HG03378 (cell line): ENCODE measurements around the gene KRT32.

ENCODE experiments used
- ATAC-seq: cut with Tn5 transposase; IDR thresholded peaks from one replicate; pipeline ENCODE4 v1.9.1; 2021; ENCODE audit warnings: mild to moderate bottlenecking, moderate library complexity; ENCODE audit not compliant: unreplicated experiment

Gene KRT32

DNA sequence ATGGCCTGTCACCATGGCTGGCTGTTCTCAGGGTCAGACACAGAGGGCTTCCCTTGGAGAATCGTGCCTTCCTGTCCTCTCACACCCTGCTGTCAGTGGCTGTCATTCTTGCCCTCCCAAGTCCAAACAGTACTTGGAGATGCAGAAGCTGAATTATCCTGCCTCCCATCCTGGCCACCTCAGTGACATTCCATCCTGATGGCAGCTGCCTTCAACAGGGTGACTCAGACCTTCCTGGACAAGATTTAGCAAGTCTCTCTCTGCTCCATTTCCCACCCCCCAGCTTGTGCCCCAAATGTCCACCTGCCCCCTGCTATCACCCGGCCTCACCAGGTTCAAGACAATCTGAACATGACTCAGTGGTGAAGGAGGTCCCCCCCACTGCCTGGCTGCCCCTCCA, 27.3 kb upstream of the KRT32 start:
- no peak for ATAC-seq

DNA sequence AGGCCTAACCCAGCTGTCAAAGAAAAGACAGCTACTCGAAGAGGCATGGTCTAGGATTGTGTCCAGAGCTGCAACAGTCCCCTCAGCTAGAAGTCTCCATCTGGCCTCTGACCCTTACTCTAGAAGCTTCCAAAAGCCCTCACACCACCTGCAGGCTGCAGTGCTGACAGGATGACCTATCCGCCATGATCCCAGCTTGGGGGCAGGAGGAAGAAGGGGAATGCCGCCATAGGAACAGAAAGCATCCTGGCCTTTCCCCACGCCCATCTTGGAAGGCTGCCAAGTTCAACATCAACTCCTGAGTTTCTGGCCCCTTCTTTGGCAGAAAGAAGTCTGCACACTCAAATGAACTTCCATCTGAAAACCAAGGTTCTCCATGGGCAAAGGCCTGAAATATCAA, 25.6 kb upstream of the KRT32 start:
- ATAC-seq: no peak

DNA sequence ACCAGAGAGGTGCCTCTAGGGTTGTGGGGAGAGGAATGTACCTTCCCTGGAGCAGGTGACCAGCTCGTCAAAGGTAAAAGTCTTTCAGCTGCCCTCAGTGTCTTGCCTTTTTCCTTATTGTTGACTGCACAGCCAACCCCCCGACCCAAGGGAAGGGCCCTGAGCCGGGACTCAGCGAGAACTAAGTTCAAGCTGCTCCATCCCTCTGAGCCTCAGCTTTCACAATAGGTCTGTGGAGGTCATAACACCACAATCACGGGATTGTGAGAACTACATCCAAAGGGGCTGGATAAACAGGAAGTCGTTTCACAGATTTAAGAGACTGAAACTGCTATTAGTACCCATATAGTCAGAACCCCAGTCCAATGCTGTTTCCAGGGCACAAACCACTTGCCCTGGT, 25.2 kb upstream of the KRT32 start:
- ATAC-seq: no peak

- ATAC-seq: no peak
Measured at GRCh38 chr17:41491476-41491875, 24.3 kb upstream of the KRT32 start.

DNA sequence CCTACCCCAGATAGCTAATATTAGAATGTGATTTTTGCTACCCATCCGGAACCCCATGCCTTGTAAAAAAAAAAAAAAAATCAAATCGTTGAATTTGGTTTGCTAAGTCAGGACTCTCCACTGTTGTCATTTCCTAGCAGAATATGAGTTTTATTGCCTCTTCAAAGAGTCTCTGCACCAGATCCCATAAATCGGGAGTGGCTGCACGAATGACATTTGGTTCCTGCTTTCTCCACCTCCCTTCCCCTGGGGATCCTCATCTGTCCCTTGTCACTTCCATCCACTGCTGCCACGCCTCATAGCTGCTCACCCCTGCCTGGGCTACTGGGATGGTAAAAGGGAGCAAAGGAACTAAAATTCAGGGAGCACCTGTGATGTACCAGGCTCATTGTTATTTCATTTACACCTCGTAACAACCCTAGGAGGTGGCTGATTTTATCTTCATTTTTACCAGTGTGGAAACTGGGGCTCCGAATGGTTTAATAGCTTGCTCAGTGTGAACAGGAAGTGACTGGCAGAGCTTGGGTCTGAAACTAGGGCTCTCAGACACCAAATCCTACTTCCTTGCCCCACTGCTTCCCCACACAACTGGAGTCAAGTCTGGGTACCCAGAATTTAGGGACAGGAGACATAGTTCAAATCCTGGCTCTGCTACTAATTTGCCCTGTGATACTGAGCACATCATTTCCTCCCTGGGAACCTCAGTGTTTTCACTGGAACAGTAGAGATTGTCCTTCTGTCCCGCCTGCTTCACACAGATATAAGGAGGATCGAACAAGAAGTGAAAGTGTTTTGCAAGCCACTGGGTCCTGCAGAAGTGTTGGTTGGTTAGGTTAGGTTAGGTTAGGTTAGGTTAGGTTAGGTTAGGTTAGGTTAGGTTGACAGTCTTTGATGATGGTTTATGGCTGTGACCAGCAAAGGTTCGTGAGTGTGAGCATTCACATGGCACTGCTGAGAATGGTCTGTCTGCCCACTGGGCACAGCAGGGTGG, 23.1 kb upstream of the KRT32 start:
- ATAC-seq: no peak

DNA sequence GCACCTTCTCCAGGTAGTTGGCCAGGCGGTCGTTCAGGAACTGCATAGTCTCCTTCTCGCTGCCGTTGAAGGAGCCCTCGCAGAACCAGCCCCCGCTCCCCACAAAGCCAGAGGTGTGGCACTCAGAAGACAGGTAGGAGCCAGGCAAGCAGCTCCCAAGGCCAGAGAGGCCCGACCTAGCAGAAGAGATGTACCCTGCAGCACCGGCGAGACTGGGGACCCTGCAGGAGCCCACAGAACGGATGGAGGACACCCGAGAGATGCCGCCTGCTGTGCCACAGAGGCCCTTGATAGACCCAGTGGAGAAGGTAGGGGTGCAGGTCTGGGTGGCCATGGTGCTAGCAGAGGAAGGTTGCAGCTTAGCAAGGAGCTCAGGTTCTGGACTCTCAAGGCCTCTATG, 22.3 kb upstream of the KRT32 start, which contains the start of gene KRT36:
TSS of gene KRT36 (minus strand) at position 380 of the 400 bp plus-strand sequence. CDS start at position 334, 46 bp downstream.
- no peak for ATAC-seq

DNA sequence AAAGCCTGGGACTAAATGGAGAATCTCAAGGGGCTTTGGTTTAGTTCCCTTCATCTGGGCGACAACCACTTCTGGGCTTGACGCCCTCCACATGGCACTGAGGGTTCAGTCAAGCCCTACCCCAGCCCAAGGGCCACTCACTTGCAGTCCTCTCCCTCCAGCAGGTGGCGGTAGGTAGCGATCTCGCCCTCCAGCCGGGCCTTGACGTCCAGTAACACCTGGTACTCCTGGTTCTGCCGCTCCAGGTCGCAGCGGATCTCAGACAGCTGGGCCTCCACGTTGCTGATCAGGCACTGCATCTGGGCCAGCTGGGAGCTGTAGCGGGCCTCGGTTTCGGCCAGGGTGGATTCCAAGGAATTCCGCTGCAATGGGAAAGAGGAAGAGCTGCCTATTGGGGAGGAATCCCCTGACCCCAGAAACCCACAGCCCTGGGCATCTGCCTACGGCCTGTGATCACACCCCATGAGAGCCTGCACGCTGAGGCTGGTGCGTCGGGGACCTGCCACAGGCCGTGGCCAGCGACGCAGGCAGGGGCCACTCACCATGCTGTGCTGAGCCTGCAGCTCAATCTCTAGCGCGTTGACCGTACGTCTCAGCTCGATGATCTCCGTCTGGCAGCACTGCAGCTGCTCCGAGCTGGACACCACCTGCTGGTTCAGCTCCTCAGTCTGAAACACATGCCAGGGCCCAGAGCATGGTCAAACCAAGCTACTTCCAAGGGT, 19.8 kb upstream of the KRT32 start:
- no peak for ATAC-seq

GRCh38 chr17:41486316-41486715, 19.1 kb upstream of the KRT32 start:
- no peak for ATAC-seq

GRCh38 chr17:41484920-41485904, 18.0 kb upstream of the KRT32 start:
- no peak for ATAC-seq

DNA sequence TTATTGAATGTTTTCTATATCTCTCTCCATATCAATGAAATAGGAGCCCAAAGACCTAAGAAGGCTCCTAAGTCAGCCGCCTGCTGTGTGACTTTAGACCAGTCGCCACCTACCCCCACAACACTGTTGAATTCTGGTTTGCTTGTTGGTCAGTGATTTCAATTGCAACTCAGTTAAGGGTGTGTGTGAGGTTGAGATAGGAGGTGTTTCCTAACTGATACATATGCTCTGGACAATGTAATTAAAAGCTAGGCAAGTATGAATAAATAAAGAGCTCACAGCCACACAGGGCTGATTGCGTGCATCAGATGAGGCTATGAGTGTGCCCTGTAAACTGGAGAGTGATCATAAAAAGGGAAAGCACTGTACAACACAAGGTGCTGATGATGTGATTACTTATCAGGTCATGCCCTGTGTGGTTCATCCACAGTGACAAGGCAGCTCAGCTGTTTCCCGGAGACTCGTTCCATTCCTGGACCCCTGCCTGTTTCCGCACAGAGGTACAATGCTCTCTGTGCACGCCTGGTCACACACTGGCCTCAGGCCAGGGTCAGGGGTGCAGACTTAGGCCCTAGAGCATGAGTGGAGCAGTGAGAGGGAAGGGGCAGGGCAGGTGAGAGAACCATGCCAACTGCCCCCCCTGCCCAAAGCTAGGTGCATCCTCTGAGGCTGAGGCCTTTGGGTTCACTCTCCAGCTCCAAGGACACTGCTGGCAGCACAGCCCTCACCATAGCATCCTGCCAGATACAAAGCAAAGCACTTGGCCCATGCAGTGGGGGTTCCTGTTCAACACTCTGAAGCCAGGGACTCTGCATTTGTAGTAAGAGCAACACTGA, 17.0 kb upstream of the KRT32 start:
- no peak for ATAC-seq

GRCh38 chr17:41483531-41483930, 16.3 kb upstream of the KRT32 start:
- ATAC-seq: no peak

DNA sequence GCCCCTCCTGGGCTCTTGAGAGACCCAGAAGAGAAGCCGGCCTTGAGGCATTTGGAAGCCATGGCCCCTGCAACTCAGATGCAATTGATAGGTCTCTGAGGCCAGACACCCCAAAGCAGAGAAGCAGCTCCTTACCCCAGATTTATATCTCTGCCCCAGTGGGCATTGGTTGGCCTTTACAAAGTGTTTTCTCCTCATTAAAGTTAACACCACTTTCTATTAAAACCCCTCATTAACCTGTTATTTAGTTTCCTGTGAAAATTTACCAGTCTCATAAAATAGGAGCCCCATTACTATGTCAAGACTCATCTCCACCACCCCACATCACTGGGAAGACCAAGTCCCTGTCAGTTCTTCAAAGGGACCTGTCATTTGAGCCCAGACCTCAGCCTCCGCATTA, 13.8 kb upstream of the KRT32 start, which contains the start of gene KRT35:
TSS of gene KRT35 (minus strand) at position 116 of the 400 bp plus-strand sequence. CDS start at position 62, 54 bp downstream.
- no peak for ATAC-seq

- no peak for ATAC-seq
Measured at GRCh38 chr17:41480581-41480980, 13.4 kb upstream of the KRT32 start.

DNA sequence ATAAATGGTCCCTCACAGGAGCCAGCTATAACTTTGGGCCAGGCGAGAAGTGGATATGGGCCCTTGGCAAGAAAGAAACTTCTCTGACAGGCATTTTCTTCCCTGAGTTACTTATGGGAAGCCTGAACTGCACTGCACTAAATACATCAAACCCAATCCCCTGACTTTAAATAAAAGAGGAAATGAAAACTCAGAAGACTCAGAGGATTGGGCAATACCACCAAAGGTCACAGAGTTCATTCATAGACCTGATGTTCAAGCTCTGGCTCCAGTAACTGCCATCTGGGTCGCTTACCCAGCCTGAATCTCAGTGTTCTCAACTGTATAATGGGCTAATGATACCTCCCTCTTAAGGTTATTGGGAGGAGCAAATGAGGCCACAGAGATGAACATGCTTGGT, 12.9 kb upstream of the KRT32 start:
- ATAC-seq: no peak

- no peak for ATAC-seq
Measured at GRCh38 chr17:41478237-41478636, 11.1 kb upstream of the KRT32 start.

GRCh38 chr17:41476866-41477815, 10.0 kb upstream of the KRT32 start:
- ATAC-seq: no peak

GRCh38 chr17:41475421-41475820, 8.2 kb upstream of the KRT32 start:
- ATAC-seq: no peak

DNA sequence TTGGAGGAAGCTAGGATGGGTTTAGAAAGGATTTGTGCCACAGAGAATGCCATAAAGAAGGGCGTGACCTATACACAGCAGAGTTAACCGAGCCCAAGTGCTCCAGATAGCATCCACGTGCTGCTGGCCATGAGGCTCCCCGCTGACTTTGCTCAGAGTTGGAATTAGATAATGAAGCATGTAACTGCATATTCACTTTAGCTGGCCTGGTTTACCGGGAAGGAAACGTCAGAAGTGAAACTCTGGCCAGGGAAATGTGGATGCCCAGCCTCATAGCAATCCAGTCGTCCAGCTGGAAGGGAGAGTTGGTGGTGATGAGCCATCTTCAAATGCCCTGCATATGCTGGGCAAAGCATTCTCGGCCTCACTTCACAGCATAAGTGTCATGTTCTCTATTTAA, 7.7 kb upstream of the KRT32 start:
- ATAC-seq: no peak

- no peak for ATAC-seq
Measured at GRCh38 chr17:41468346-41468745, 1.2 kb upstream of the KRT32 start.
